Mucosa of rectum (tissue), 2 donors: ENCODE results near the gene L1CAM.

Experiments
- H3K27ac ChIP-seq, 2 donors: one replicate each; pipeline ENCODE4 v1.7.0; 2013; ENCODE audit warnings: inconsistent platforms in 2 of 2, low read depth in 2 of 2, low read length in 2 of 2
- H3K27me3 ChIP-seq, 2 donors: one replicate each; pipeline ENCODE4 v1.7.0; 2013; ENCODE audit warnings: low read length in 2 of 2; ENCODE audit not compliant: control insufficient read depth in 2 of 2, insufficient read depth in 2 of 2
- H3K36me3 ChIP-seq, 2 donors: one replicate each; pipeline ENCODE4 v1.7.0; 2013; ENCODE audit warnings: low read length in 2 of 2; ENCODE audit not compliant: control insufficient read depth in 2 of 2, insufficient read depth in 2 of 2
- H3K4me1 ChIP-seq, 2 donors: one replicate each; pipeline ENCODE4 v1.7.0; 2013; ENCODE audit warnings: low read length in 2 of 2, mild to moderate bottlenecking in 1 of 2; ENCODE audit not compliant: control insufficient read depth in 2 of 2, insufficient read depth in 2 of 2
- H3K4me3 ChIP-seq, 2 donors: one replicate each; pipeline ENCODE4 v1.7.0; 2013; ENCODE audit warnings: low read length in 2 of 2
- H3K9ac ChIP-seq, 2 donors: one replicate each; pipeline ENCODE4 v1.7.0; 2013; ENCODE audit warnings: low read length in 2 of 2, low read depth in 1 of 2, mild to moderate bottlenecking in 1 of 2
- H3K9me3 ChIP-seq, 2 donors: one replicate each; pipeline ENCODE4 v1.7.0; 2013; ENCODE audit warnings: low read length in 2 of 2; ENCODE audit not compliant: control insufficient read depth in 2 of 2
- donor health status: healthy.
- donor health status: Normal muscosa, but diverticular disease.

Gene L1CAM

GRCh38 chrX:153903238-153903980 is 17.4 kb upstream of the L1CAM start:
- Histone ChIP-seq H3K4me3 (no peak overlapping the region), H3K27me3 (peaks cover 0 to 8% of the 10 kb centered on the region in 2 donors), H3K36me3 (no peaks in the 10 kb centered on the region), H3K27ac (no peak overlapping the region), H3K9ac (no peak overlapping the region), H3K9me3 (no peaks in the 10 kb centered on the region), H3K4me1 (peaks cover 2 to 3% of the 10 kb centered on the region in 2 donors)

- no peaks in the 10 kb centered on the region for H3K36me3 ChIP-seq
- no peak overlapping the region for H3K9ac ChIP-seq
Observed at GRCh38 chrX:153902385-153902784, 16.4 kb upstream of the L1CAM start.

GRCh38 chrX:153901753-153902140 is 15.8 kb upstream of the L1CAM start:
- H3K4me3 ChIP-seq = no peak overlapping the region
- H3K9ac ChIP-seq = no peak overlapping the region
- H3K4me1 ChIP-seq = peaks cover 2 to 3% of the 10 kb centered on the region in 2 donors
- H3K27ac ChIP-seq = no peak overlapping the region
- no peaks in the 10 kb centered on the region for H3K36me3 ChIP-seq
- H3K9me3 ChIP-seq = no peaks in the 10 kb centered on the region
- peaks cover 3 to 11% of the 10 kb centered on the region in 2 donors for H3K27me3 ChIP-seq

More at GRCh38 chrX:153902385-153902784, 16.4 kb upstream of the L1CAM start:
- Histone ChIP-seq H3K4me1 (peaks cover 2 to 3% of the 10 kb centered on the region in 2 donors), H3K27me3 (peaks cover 3 to 11% of the 10 kb centered on the region in 2 donors), H3K27ac (no peak overlapping the region), H3K4me3 (no peak overlapping the region), H3K9me3 (no peaks in the 10 kb centered on the region)

- no peaks in the 10 kb centered on the region for H3K36me3 ChIP-seq
- peaks cover 3 to 11% of the 10 kb centered on the region in 2 donors for H3K27me3 ChIP-seq
- H3K9me3 ChIP-seq = no peaks in the 10 kb centered on the region
- no peak overlapping the region for H3K9ac ChIP-seq
- peaks cover 2 to 3% of the 10 kb centered on the region in 2 donors for H3K4me1 ChIP-seq
- H3K27ac ChIP-seq = no peak overlapping the region
- no peak overlapping the region for H3K4me3 ChIP-seq
Observed at GRCh38 chrX:153900831-153901752, 15.1 kb upstream of the L1CAM start.

- Histone ChIP-seq H3K9ac (no peak overlapping the region), H3K27ac (no peak overlapping the region), H3K27me3 (peaks cover 5 to 11% of the 10 kb centered on the region in 2 donors), H3K4me1 (peaks cover 0 to 3% of the 10 kb centered on the region in 2 donors), H3K36me3 (no peaks in the 10 kb centered on the region), H3K4me3 (no peak overlapping the region), H3K9me3 (no peaks in the 10 kb centered on the region)
Observed at GRCh38 chrX:153897899-153898298, 11.9 kb upstream of the L1CAM start.

- H3K4me1 ChIP-seq = no peaks in the 10 kb centered on the region
- no peaks in the 10 kb centered on the region for H3K9me3 ChIP-seq
- no peaks in the 10 kb centered on the region for H3K36me3 ChIP-seq
- H3K27me3 ChIP-seq = peaks cover 31 to 32% of the 10 kb centered on the region in 2 donors
- H3K27ac ChIP-seq = no peak overlapping the region
- no peak overlapping the region for H3K9ac ChIP-seq
- no peak overlapping the region for H3K4me3 ChIP-seq
Observed at GRCh38 chrX:153889123-153889522, 3.1 kb upstream of the L1CAM start.

GRCh38 chrX:153888344-153888743 is 2.4 kb upstream of the L1CAM start:
- Histone ChIP-seq H3K27me3 (peaks cover 35 to 37% of the 10 kb centered on the region in 2 donors), H3K4me3 (no peak overlapping the region), H3K27ac (no peak overlapping the region), H3K9ac (no peak overlapping the region), H3K4me1 (no peaks in the 10 kb centered on the region), H3K36me3 (no peaks in the 10 kb centered on the region), H3K9me3 (no peaks in the 10 kb centered on the region)

- H3K27me3 ChIP-seq = peaks cover 35 to 37% of the 10 kb centered on the region in 2 donors
- no peaks in the 10 kb centered on the region for H3K4me1 ChIP-seq
- no peak overlapping the region for H3K9ac ChIP-seq
- H3K9me3 ChIP-seq = no peaks in the 10 kb centered on the region
- no peak overlapping the region for H3K27ac ChIP-seq
- H3K4me3 ChIP-seq = no peak overlapping the region
- no peaks in the 10 kb centered on the region for H3K36me3 ChIP-seq
Observed at GRCh38 chrX:153887385-153887784, 1.4 kb upstream of the L1CAM start.

GRCh38 chrX:153886915-153887314 is 942 bp upstream of the L1CAM start:
- no peak overlapping the region for H3K27ac ChIP-seq

GRCh38 chrX:153885208-153885787 is 675 bp downstream of the L1CAM start:
- Histone ChIP-seq H3K4me3 (no peak overlapping the region), H3K9me3 (no peaks in the 10 kb centered on the region), H3K9ac (no peak overlapping the region), H3K36me3 (no peaks in the 10 kb centered on the region), H3K4me1 (no peaks in the 10 kb centered on the region), H3K27ac (no peak overlapping the region), H3K27me3 (peaks cover 46 to 48% of the 10 kb centered on the region in 2 donors)

More at GRCh38 chrX:153886915-153887314, 942 bp upstream of the L1CAM start:
- Histone ChIP-seq H3K4me3 (no peak overlapping the region), H3K36me3 (no peaks in the 10 kb centered on the region), H3K27me3 (peaks cover 37 to 38% of the 10 kb centered on the region in 2 donors), H3K9ac (no peak overlapping the region), H3K4me1 (no peaks in the 10 kb centered on the region), H3K9me3 (no peaks in the 10 kb centered on the region)
